WTC11 (cell line): Measurements from ENCODE around the gene CLTB. TPM values are rescaled to one million over a fixed set of nuclear protein-coding genes. Genes with fewer than 3 reads are reported as not detected.

Experiments used
- ATAC-seq: fragments of 200-7000 bp; cut with Tn5 transposase; 2 replicates; pipeline ENCODE4 v1.10.0; 2021; ENCODE audit warnings: mild to moderate bottlenecking, moderate library complexity
- CTCF ChIA-PET: fragments of 300-600 bp; sonication (Branson Sonifier 250); formaldehyde crosslinking; loops from one replicate; lab custom pipeline; 2021; ENCODE audit warnings: antibody characterized with exemption; lab: Charles Lee
- POLR2A ChIA-PET: fragments of 350-600 bp; sonication (Branson Sonifier 250); formaldehyde crosslinking; loops from one replicate; lab custom pipeline; 2021; ENCODE audit warnings: antibody characterized with exemption; lab: Charles Lee
- DNase-seq: peaks from one replicate; pipeline ENCODE4 v3.0.0; 2021; ENCODE audit warnings: low spot score
- H3K27ac Mint-ChIP-seq: 2 replicates; pipeline ENCODE4 v1.8.0; 2021; ENCODE audit warnings: mixed read lengths
- H3K27me3 Mint-ChIP-seq: 2 replicates; pipeline ENCODE4 v1.8.0; 2021; ENCODE audit warnings: low read depth, mild to moderate bottlenecking, moderate library complexity, mixed read lengths
- H3K36me3 Mint-ChIP-seq: 2 replicates; pipeline ENCODE4 v1.8.0; 2021; ENCODE audit warnings: mixed read lengths
- H3K4me1 Mint-ChIP-seq: 2 replicates; pipeline ENCODE4 v1.8.0; 2022; ENCODE audit warnings: mixed read lengths
- H3K4me3 Mint-ChIP-seq: 2 replicates; pipeline ENCODE4 v1.8.0; 2021; ENCODE audit warnings: mild to moderate bottlenecking, moderate library complexity, mixed read lengths
- H3K9me3 Mint-ChIP-seq: 2 replicates; pipeline ENCODE4 v1.8.0; 2021; ENCODE audit warnings: mixed read lengths
- ATF1 ChIP-seq: sonication (generic); formaldehyde crosslinking; IDR thresholded peaks from 2 replicates; pipeline ENCODE4 v1.8.1; 2023; ENCODE audit warnings: mild to moderate bottlenecking, moderate library complexity, missing genetic modification reagents
- E2F4 ChIP-seq: sonication (generic); formaldehyde crosslinking; IDR thresholded peaks from 2 replicates; pipeline ENCODE4 v1.8.1; 2022; ENCODE audit warnings: low read depth, mild to moderate bottlenecking, moderate library complexity, missing genetic modification reagents, borderline replicate concordance
- GTF2I ChIP-seq: fragments of 250-450 bp; sonication (Bioruptor Pico); conservative IDR thresholded peaks from 2 replicates; pipeline ENCODE4 v1.4.0; 2021; ENCODE audit warnings: mild to moderate bottlenecking
- JUN ChIP-seq: sonication (generic); formaldehyde crosslinking; IDR thresholded peaks from 2 replicates; pipeline ENCODE4 v1.8.0; 2023; ENCODE audit warnings: mild to moderate bottlenecking, missing genetic modification reagents
- NFE2L1 ChIP-seq: sonication (generic); formaldehyde crosslinking; IDR thresholded peaks from 2 replicates; pipeline ENCODE4 v1.8.1; 2023; ENCODE audit warnings: missing genetic modification reagents
- NFYB ChIP-seq: sonication (generic); formaldehyde crosslinking; conservative IDR thresholded peaks from 2 replicates; pipeline ENCODE4 v1.8.0; 2022; ENCODE audit warnings: low read depth, missing genetic modification reagents
- NR2C2 ChIP-seq: sonication (generic); formaldehyde crosslinking; IDR thresholded peaks from 2 replicates; pipeline ENCODE4 v1.8.0; 2022; ENCODE audit warnings: mild to moderate bottlenecking, missing genetic modification reagents
- NR3C1 ChIP-seq: sonication (generic); formaldehyde crosslinking; conservative IDR thresholded peaks from 2 replicates; pipeline ENCODE4 v1.8.1; 2023; ENCODE audit warnings: low read depth, mild to moderate bottlenecking, missing genetic modification reagents
- PREB ChIP-seq: sonication (generic); formaldehyde crosslinking; IDR thresholded peaks from 2 replicates; pipeline ENCODE4 v1.8.1; 2022; ENCODE audit warnings: mild to moderate bottlenecking, missing genetic modification reagents, moderate library complexity, borderline replicate concordance
- STAT6 ChIP-seq: sonication (generic); formaldehyde crosslinking; conservative IDR thresholded peaks from 2 replicates; pipeline ENCODE4 v1.8.1; 2023; ENCODE audit warnings: mild to moderate bottlenecking, low read depth, missing genetic modification reagents, moderate library complexity
- TEAD1 ChIP-seq: sonication (generic); formaldehyde crosslinking; IDR thresholded peaks from 2 replicates; pipeline ENCODE4 v1.8.0; 2022; ENCODE audit warnings: mild to moderate bottlenecking, missing genetic modification reagents
- ZBTB21 ChIP-seq: sonication (generic); formaldehyde crosslinking; IDR thresholded peaks from 2 replicates; pipeline ENCODE4 v1.8.1; 2023; ENCODE audit warnings: mild to moderate bottlenecking, missing genetic modification reagents, borderline replicate concordance
- total RNA-seq: library from RNA; stranded (reverse); gene quantifications from 3 replicates; pipeline ENCODE4 v1.2.3, GENCODE V29; 2021
- TF ChIP-seq, protein P1 (sequence below): sonication (generic); formaldehyde crosslinking; IDR thresholded peaks from 2 replicates; pipeline ENCODE4 v1.8.0; 2023; ENCODE audit warnings: missing genetic modification reagents, mild to moderate bottlenecking, borderline replicate concordance
- TF ChIP-seq, protein P2 (sequence below): sonication (generic); formaldehyde crosslinking; IDR thresholded peaks from 2 replicates; pipeline ENCODE4 v1.8.0; 2023; ENCODE audit warnings: mild to moderate bottlenecking, missing genetic modification reagents

The CLTB gene
- total RNA-seq, 1 experiment from 2014 or later = 33.8 TPM

GRCh38 chr5:176410486-176411180 is 5.7 kb downstream of the CLTB start (continued):
- TF ChIP-seq STAT6 (CRISPR knock-in tag) (no peak), E2F4 (no peak), NFYB (CRISPR knock-in tag) (no peak), JUN (CRISPR knock-in tag) (no peak), NR3C1 (CRISPR knock-in tag) (no peak), ZBTB21 (CRISPR knock-in tag) (no peak)
- TF ChIP-seq, protein P1, sequence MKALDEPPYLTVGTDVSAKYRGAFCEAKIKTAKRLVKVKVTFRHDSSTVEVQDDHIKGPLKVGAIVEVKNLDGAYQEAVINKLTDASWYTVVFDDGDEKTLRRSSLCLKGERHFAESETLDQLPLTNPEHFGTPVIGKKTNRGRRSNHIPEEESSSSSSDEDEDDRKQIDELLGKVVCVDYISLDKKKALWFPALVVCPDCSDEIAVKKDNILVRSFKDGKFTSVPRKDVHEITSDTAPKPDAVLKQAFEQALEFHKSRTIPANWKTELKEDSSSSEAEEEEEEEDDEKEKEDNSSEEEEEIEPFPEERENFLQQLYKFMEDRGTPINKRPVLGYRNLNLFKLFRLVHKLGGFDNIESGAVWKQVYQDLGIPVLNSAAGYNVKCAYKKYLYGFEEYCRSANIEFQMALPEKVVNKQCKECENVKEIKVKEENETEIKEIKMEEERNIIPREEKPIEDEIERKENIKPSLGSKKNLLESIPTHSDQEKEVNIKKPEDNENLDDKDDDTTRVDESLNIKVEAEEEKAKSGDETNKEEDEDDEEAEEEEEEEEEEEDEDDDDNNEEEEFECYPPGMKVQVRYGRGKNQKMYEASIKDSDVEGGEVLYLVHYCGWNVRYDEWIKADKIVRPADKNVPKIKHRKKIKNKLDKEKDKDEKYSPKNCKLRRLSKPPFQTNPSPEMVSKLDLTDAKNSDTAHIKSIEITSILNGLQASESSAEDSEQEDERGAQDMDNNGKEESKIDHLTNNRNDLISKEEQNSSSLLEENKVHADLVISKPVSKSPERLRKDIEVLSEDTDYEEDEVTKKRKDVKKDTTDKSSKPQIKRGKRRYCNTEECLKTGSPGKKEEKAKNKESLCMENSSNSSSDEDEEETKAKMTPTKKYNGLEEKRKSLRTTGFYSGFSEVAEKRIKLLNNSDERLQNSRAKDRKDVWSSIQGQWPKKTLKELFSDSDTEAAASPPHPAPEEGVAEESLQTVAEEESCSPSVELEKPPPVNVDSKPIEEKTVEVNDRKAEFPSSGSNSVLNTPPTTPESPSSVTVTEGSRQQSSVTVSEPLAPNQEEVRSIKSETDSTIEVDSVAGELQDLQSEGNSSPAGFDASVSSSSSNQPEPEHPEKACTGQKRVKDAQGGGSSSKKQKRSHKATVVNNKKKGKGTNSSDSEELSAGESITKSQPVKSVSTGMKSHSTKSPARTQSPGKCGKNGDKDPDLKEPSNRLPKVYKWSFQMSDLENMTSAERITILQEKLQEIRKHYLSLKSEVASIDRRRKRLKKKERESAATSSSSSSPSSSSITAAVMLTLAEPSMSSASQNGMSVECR = no peak
- TF ChIP-seq, protein P2, sequence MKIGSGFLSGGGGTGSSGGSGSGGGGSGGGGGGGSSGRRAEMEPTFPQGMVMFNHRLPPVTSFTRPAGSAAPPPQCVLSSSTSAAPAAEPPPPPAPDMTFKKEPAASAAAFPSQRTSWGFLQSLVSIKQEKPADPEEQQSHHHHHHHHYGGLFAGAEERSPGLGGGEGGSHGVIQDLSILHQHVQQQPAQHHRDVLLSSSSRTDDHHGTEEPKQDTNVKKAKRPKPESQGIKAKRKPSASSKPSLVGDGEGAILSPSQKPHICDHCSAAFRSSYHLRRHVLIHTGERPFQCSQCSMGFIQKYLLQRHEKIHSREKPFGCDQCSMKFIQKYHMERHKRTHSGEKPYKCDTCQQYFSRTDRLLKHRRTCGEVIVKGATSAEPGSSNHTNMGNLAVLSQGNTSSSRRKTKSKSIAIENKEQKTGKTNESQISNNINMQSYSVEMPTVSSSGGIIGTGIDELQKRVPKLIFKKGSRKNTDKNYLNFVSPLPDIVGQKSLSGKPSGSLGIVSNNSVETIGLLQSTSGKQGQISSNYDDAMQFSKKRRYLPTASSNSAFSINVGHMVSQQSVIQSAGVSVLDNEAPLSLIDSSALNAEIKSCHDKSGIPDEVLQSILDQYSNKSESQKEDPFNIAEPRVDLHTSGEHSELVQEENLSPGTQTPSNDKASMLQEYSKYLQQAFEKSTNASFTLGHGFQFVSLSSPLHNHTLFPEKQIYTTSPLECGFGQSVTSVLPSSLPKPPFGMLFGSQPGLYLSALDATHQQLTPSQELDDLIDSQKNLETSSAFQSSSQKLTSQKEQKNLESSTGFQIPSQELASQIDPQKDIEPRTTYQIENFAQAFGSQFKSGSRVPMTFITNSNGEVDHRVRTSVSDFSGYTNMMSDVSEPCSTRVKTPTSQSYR (CRISPR knock-in tag) = no peak

DNA sequence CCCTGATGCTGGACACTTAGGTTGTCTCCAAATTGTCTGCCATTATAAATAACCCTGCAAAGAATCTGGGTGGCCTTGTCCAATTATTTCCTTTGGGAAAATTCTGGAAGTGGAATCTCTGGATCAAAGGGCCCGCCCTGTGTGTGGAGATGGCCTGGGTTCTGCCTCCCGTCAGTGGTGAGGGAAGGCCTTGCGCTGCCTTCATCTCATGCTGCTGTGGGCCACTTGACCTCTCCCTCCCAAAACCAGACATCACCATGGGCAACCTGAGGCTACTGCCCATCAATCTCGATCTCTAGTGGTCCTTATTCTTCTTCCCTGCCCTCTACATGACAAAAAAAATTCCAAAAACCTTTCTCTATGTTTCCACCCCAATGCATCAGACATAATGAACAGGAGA is 6.6 kb downstream of the CLTB start:
- no peaks in the 10 kb centered on the region for H3K27me3 Mint-ChIP-seq
- H3K9me3 Mint-ChIP-seq = no peaks in the 10 kb centered on the region
- H3K27ac Mint-ChIP-seq = no peak overlapping the region
- peaks cover 3% of the 10 kb centered on the region for H3K4me1 Mint-ChIP-seq
- no peak overlapping the region for H3K4me3 Mint-ChIP-seq
- TF ChIP-seq NFE2L1 (CRISPR knock-in tag) = no peak
- no peak for TF ChIP-seq PREB (CRISPR knock-in tag)
- no peak for TF ChIP-seq NR2C2 (CRISPR knock-in tag)
- no peak for TF ChIP-seq ATF1 (CRISPR knock-in tag)
- TF ChIP-seq TEAD1 (CRISPR knock-in tag) = no peak
- TF ChIP-seq GTF2I = no peak
- ATAC-seq (no peak), DNase-seq (no peak)
- no peaks in the 10 kb centered on the region for H3K36me3 Mint-ChIP-seq
- POLR2A ChIA-PET = no interaction called here
- CTCF ChIA-PET = interaction anchor here (1.0 kb wide), 2 partner anchors 38 to 128 kb away, joined by 3 to 5 read pairs; partner anchors contain the start of gene RNF44
